ENCODE measurements around the gene RHO.
"Not testable (repeated sequence)": the region's sequence is repeated elsewhere in the genome, so short reads cannot be mapped to it uniquely, and the experiment has no call there.

Gene RHO

GRCh38 chr3:129528589-129529100, at the start of gene RHO:
Gene RHO (plus strand): TSS chr3:129528639. CDS start chr3:129528734, 95 bp downstream.
- no peak for DNase-seq

GRCh38 chr3:129481225-129481765, 47.1 kb upstream of the RHO start:
- DNase-seq = peak; percentile 9

DNA sequence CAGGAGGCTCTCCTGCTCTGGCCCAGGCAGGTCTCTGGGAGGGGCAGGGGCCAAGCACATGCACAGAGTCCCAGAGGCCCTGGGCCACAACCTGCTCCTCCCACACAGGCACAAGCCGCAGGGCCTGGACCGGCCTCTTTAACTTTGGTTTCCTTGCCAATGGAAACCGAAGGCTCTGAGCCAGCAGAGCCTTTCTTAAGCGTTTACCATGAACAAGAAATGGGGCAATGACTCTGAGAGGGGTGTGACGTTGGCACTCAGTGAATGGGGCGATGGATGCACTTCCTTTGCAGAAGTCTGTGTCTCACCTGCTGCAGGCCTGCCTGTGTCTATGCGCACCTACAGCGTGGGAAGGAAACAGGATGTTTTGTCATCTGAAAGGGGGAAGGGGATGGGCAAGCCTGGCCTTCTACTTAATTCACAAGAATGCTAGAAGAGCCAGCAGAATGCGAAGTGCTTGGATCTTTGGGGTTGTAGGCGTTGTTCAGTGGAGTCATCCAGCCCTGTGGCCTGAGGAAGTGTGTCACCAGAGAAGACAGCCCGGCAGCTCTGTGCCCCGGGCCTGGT, 46.6 kb upstream of the RHO start:
- no peak for DNase-seq

- DNase-seq = peak; percentile 35
Measured at GRCh38 chr3:129482721-129483120, 45.7 kb upstream of the RHO start.

DNA sequence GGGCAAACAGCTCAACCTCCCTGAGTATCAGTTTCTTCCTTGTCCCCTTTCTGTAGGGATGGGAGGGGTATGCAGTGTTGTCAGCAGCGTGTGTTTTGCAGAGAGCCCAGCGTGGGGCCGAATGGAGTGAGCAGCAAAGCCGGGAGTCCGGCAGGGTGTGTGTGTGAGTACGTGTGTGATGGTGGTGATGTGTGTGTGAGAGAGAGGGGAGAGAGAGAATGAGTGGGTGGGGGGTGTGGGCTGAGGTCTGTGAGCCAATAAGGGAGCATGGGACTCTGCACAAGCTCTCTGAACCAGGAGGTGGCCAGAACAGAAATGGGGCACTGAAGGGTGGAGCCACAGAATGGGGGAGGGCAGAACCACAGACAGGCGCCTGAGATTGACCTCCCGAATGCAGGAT, 44.6 kb upstream of the RHO start:
- DNase-seq = no peak

DNA sequence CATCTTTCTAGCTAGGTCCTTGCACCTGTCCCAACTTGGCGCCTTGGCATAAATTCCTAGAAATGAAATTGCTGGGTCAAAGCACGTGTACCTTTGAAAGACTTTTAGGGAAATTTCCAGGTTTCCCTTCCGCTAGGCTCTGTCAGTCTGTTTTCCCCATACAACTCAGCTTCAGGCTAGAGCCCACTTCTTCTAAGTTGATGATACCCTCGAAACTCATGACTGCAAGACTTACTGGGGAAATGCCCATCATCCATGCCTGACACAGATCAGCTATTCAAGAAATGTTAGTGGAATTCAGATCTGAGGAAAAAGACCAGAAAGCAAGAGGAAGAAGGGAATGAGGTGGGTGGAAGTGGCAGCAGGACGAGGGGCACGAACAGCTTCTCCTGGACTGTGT, 43.3 kb upstream of the RHO start:
- DNase-seq = not testable (repeated sequence)

DNA sequence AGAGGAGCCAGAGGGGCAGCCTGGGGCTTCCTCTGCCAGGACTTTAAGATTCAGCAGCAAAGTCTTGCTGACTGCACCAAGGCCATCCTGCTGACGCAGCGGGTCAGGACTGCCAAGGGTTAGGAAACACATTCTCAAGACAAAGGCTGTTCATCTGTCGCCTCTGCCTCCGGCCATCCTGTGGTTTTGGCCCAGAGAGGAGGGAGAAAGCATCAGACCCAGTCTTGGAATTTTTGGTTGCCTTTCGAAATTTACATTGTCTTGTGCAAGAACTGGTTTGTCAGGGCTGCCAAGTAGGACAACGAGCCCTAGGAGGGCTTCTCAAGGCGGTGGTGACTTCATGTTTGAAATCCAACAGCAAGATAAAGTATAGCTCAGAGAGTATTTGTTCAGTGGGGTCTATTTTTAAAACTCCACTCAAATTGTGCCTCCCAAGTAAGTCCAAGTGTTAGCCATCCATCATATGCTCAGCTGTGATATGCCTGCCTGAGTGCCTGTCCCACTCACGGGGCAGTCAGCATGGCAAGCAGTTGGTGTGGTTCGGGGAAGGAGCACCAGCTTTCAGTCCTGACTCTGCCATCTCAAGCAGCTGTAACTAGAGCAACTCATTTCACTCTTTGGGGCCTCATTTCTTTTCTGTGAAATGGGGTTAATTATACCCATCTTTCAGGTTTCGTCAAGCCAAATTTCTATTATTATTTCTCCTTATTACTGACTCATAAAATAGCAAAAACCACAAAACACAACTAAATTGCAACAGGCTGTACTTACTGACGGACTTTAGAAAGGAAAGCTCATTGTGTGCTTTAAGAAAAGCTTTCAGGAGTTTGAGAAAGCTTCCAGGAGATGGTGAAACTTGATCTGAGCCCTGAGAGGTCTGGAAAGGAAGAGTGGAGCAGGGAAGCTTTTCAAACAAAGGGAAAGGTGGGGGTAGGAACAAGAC, 42.4 kb upstream of the RHO start:
- DNase-seq = no peak

- no peak for DNase-seq
Measured at GRCh38 chr3:129486664-129487035, 41.8 kb upstream of the RHO start.

- DNase-seq = no peak
Measured at GRCh38 chr3:129487183-129487867, 41.1 kb upstream of the RHO start.

DNA sequence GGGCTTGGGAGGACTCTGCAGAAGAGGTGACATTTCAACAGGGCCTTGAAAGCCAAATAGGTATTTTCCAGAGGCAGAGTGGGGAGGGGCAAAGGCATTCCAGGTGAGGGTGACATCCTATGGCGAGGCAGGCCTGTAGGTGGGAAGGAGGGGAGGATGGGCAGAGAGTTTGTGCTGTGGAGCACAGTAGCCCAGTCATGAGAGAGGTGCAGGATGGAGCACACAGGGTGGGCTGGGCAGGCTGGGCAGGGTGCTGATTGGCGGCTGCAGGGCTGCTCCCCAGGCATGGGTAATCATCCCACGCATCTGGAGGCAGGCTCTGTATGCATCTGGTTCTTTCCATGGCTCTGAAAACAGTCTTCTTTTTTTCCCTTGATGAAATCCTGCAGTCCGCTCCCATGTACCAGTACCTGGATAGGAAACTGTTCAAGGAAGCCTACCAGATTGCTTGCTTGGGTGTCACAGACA, 40.5 kb upstream of the RHO start:
- not testable (repeated sequence) for DNase-seq

- not testable (repeated sequence) for DNase-seq
Measured at GRCh38 chr3:129489258-129489657, 39.2 kb upstream of the RHO start.

- peak; percentile 89 for DNase-seq
Measured at GRCh38 chr3:129490273-129490675, 38.2 kb upstream of the RHO start.

- DNase-seq = not testable (repeated sequence)
Measured at GRCh38 chr3:129491077-129491476, 37.4 kb upstream of the RHO start.

- no peak for DNase-seq
Measured at GRCh38 chr3:129491794-129492193, 36.6 kb upstream of the RHO start.

- no peak for DNase-seq
Measured at GRCh38 chr3:129492691-129493090, 35.7 kb upstream of the RHO start.

GRCh38 chr3:129493206-129493605, 35.2 kb upstream of the RHO start:
- no peak for DNase-seq

GRCh38 chr3:129494499-129494898, 33.9 kb upstream of the RHO start:
- DNase-seq = not testable (repeated sequence)

GRCh38 chr3:129495006-129495639, 33.3 kb upstream of the RHO start:
- DNase-seq = not testable (repeated sequence)

DNA sequence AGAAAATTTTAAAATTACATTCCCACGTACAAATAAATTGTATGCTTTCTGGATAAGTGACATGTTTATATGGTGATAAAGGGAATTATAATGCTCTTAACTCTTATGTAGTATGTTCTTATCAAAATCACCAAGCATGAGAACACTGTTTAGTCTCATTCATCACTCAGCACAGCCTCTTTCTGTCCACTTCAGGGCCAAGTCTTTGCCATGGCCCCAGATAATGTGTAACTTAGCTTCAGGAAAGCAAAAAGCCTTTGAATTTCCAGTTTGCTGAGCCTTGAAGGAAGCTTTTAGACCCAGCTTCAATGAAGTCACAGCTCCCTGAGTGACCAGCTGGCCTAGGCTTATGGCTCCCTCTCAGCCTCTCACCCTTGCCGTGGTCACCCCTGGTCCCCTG, 30.6 kb upstream of the RHO start:
- not testable (repeated sequence) for DNase-seq

DNA sequence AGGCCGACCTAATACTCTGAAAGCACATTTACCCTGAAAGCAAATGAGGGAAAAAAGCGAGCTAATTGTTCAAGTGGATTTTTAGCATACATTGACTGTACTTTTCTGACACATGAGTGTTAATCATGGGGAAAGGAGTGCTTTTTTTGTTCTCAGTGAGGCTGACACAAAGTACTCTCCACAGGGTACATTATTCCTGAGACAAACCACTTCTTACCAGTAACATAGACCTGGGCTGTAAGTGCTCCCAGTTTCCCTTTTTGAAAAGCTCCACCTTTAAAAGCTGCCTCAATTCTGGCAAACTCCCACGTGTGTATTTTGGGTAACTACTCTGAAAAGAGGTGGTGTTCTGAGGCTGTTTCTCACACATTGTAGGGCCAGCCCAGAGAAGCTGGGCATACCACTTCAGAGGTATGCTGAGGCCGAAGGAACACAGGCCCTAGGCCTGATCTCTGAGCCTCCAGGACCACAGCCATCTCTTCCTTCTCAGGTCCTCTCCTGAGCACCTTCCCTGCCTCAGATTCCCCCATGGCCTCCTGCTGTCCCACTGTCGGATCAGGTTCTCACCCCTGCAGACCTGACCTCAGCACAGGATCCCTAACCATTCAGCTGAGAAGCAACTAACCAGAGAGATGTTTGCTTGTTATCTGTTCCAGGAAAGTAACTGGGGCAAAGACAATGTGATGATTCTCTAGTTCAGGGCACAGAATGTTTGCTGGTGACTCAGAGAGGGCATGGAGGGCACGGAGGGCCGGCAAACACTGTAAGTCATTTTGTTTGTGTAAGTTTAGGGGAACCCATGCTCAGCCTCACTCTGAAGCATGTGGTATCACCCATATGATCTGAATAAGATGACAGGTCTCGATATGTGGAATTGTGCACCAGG, 29.6 kb upstream of the RHO start:
- not testable (repeated sequence) for DNase-seq

GRCh38 chr3:129499604-129500333, 28.7 kb upstream of the RHO start:
- not testable (repeated sequence) for DNase-seq

Data from hematopoietic multipotent progenitor cell treated with erythropoietin and hydrocortisone succinate and interleukin-3 and kit ligand, for 6 days (in vitro differentiated cells).